Esophagus squamous epithelium (tissue), 5 donors: ENCODE measurements around the gene REX1BD. TPM values are rescaled to one million over a fixed set of nuclear protein-coding genes. Genes with fewer than 3 reads are reported as not detected.
A peak's percentile ranks its signal among the peaks of the same experiment; 100 is the strongest.

Experiments
- DNase-seq: peaks from one replicate; lab custom pipeline; 2025; lab: John Stamatoyannopoulos, UW
- H3K27ac ChIP-seq, 4 donors: fragments of 200-600 bp; sonication (generic); one replicate each; pipeline ENCODE4 v1.5.1; 2016 to 2019; ENCODE audit warnings: mild to moderate bottlenecking in 1 of 4
- H3K27me3 ChIP-seq, 4 donors: fragments of 200-600 bp; sonication (generic); 1 replicate in 3 of 4; 2 replicates in 1 of 4; pipeline versions ENCODE4 v1.5.1 to v1.6.0; 2017 to 2021; ENCODE audit warnings: antibody characterized with exemption in 1 of 4
- H3K36me3 ChIP-seq, 3 donors: fragments of 200-600 bp; sonication (generic); one replicate each; pipeline ENCODE4 v1.5.1; 2016 to 2019
- H3K4me1 ChIP-seq, 3 donors: fragments of 200-600 bp; sonication (generic); one replicate each; pipeline ENCODE4 v1.5.1; 2017 to 2019
- H3K4me3 ChIP-seq, 4 donors: fragments of 200-600 bp; sonication (generic); 1 replicate in 3 of 4; 2 replicates in 1 of 4; pipeline ENCODE4 v1.5.1; 2016 to 2019; ENCODE audit warnings: mild to moderate bottlenecking in 2 of 4, moderate library complexity in 1 of 4
- H3K9me3 ChIP-seq, 3 donors: fragments of 200-600 bp; sonication (generic); one replicate each; pipeline ENCODE4 v1.5.1; 2016 to 2019
- CTCF ChIP-seq, 6 experiments: fragments of 450-650 bp in 4 of 6; fragments of 200-600 bp in 2 of 6; sonication (generic) in 2 of 6; IDR thresholded peaks; one replicate each; pipeline ENCODE4 v1.5.1; 2016 to 2019; ENCODE audit warnings: antibody characterized with exemption in 6 of 6, mild to moderate bottlenecking in 4 of 6, moderate library complexity in 4 of 6
- POLR2A ChIP-seq, 4 donors: fragments of 450-650 bp; IDR thresholded peaks; one replicate each; pipeline ENCODE4 v1.6.1; 2017; ENCODE audit warnings: antibody characterized with exemption in 4 of 4, mild to moderate bottlenecking in 4 of 4, moderate library complexity in 3 of 4
- WGBS, 2 donors: methylation state at CpG; one replicate each; pipeline ENCODE4 v1.1.5; 2018; 5-methylcytosine and 5-hydroxymethylcytosine counted together
- intact Hi-C: fragments of 100-400 bp; cut with DNase I; formaldehyde crosslinking; loops from one replicate; pipeline ENCODE4 v1.15.0; 2022
- total RNA-seq, 4 donors: library from RNA; depleted of rRNA; stranded (reverse); fragments of >200 nt; gene quantifications; one replicate each; pipeline ENCODE4 v1.1.0, GENCODE V29; 2016
- donor health status: DM: yes; HTN: yes; CAD: no.

The REX1BD gene
- total RNA-seq, 4 donors from 2014 or later: 46.8 to 69.0 (median 56.6) TPM

DNA sequence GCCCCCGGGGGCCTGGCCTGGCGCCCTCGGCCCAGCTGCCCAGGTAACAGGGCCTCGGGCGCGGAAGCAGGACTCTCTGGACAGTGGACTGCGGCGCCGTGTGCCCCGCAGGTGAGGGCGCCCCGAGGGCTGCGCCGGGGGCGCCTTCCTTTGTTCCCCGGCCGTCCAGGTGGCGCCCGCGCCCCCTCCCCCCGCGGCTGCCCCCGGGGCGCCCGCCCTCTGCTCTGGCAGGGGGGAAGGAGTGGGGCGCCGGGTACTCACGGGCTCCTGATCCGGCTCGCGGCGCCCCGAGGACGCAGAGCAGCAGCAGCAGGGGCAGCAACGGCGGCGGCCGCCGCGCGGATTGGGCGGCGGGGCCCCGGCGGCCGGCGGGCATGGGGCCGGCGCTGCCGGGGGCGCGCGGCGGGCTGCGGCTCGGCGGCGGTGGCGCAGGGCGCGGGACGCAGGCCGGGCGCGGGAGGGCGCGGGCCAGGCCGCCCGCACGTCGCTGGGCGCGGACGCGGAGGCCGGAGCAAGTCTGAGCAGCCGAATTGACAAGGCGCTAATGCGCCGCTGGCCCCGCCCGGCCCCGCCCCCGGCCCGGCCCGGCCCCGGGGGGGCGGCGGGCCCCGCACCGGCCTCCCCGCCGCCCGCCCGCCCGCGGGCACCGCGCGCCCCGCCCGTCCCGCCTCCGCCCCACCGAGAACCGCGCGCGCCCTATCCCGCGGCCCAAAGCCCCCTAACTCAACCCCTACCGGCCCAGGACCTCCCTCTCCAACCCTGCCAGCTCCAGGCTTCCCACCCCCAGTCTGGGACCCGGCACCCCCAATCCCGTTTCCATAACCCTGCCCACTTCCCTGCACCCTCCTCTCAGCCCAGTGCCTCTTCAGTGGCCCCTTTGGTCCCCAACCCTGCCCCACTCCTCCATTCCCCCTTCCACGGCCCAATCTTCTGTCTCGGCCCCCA is 18.0 kb downstream of the REX1BD start, which contains the start of gene CRLF1:
CRLF1 (minus strand) TSS at position 519 of the 945 bp plus-strand sequence; CDS start at position 376, 143 bp downstream.
- DNase-seq: no peak
- no peaks in the 10 kb centered on the region for H3K36me3 ChIP-seq
- 0 to 6% methylated on average over 3 to 6 of the region's 116 CpGs for WGBS, 2 donors
- H3K27ac ChIP-seq: peak within 1 kb of the TSS; percentile 5 to 54 (median 51)
- H3K27me3 ChIP-seq: peaks cover 18 to 97% (median 30%) of the 10 kb centered on the region in 4 donors
- peak within 1 kb of the TSS; percentile 31 to 63 (median 41) for H3K4me3 ChIP-seq
- TF ChIP-seq POLR2A (IDR thresholded peaks at IDR 0.05): no peak
- no peak for TF ChIP-seq CTCF (IDR thresholded peaks at IDR 0.05)
- no peaks in the 10 kb centered on the region for H3K9me3 ChIP-seq
- intact Hi-C loops: no loop called here
- H3K4me1 ChIP-seq: peaks cover 28 to 61% (median 33%) of the 10 kb centered on the region in 3 donors

DNA sequence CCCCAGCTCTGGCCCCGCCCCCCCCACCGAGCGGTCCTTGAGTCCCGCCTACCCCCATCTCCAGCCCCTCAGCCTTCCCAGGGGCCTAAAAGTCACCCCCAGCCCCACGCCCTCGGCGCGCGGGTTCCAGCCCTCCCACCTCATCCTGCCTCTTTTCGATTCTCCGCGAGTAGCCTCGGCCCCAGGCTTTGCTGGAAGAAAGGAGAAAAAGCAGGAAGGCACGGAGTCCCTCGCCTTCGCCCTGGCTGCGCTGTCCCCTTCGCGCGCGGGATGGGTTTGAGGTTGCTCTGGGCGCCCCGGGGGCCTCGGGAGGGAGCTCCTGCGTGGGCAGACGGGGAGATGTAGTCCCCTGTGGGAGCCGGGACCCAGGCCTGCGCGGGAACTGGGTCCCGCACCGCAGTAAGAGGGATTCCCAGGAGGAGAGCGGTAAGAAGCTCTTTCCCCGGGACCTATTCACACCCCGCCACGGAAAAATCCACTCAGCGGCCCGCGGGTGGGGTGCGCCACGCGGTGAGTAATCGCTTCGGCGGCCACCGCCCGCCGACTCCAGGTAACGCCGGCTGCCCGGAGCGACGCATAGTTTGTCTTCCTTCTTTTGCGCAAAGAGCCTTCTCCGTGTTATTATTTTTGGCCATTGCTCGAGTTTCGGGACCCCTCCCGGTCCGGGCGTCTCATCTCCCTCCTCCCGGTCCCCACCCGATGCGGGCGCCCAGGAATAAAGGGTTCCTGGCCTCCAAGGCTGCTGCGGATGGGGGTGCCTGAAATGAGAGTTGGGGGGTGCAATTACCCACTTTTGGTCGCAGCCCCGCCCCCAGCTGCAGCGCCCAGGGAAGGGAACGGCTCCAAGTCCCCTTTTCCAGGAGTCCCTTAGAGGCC is 18.9 kb downstream of the REX1BD start:
- no peaks in the 10 kb centered on the region for H3K9me3 ChIP-seq
- H3K4me1 ChIP-seq: peaks cover 36 to 70% (median 37%) of the 10 kb centered on the region in 3 donors
- H3K4me3 ChIP-seq: peak overlapping the region; percentile 12 to 63 (median 36)
- TF ChIP-seq POLR2A (IDR thresholded peaks at IDR 0.05): no peak
- no peak for TF ChIP-seq CTCF (IDR thresholded peaks at IDR 0.05)
- H3K36me3 ChIP-seq: no peaks in the 10 kb centered on the region
- 0 to 1% methylated on average over 6 to 25 of the region's 68 CpGs for WGBS, 2 donors
- DNase-seq: no peak
- H3K27ac ChIP-seq: peak overlapping the region; percentile 5 to 54 (median 32)
- peaks cover 22 to 97% (median 39%) of the 10 kb centered on the region in 4 donors for H3K27me3 ChIP-seq
- intact Hi-C loops: no loop called here

GRCh38 chr19:18608102-18608804 is 19.7 kb downstream of the REX1BD start:
- 58 to 71% methylated on average over 3 to 5 of the region's 5 CpGs for WGBS, 2 donors
- H3K27me3 ChIP-seq: peaks cover 27 to 97% (median 41%) of the 10 kb centered on the region in 4 donors
- intact Hi-C loops: no loop called here
- peaks cover 41 to 76% (median 45%) of the 10 kb centered on the region in 3 donors for H3K4me1 ChIP-seq
- no peaks in the 10 kb centered on the region for H3K9me3 ChIP-seq
- H3K27ac ChIP-seq: no peak overlapping the region
- H3K4me3 ChIP-seq: peak overlapping the region in 3 of 4 donors; percentile 31 to 63 (median 41)
- TF ChIP-seq CTCF (IDR thresholded peaks at IDR 0.05): no peak
- no peak for TF ChIP-seq POLR2A (IDR thresholded peaks at IDR 0.05)
- DNase-seq: no peak
- H3K36me3 ChIP-seq: no peaks in the 10 kb centered on the region

DNA sequence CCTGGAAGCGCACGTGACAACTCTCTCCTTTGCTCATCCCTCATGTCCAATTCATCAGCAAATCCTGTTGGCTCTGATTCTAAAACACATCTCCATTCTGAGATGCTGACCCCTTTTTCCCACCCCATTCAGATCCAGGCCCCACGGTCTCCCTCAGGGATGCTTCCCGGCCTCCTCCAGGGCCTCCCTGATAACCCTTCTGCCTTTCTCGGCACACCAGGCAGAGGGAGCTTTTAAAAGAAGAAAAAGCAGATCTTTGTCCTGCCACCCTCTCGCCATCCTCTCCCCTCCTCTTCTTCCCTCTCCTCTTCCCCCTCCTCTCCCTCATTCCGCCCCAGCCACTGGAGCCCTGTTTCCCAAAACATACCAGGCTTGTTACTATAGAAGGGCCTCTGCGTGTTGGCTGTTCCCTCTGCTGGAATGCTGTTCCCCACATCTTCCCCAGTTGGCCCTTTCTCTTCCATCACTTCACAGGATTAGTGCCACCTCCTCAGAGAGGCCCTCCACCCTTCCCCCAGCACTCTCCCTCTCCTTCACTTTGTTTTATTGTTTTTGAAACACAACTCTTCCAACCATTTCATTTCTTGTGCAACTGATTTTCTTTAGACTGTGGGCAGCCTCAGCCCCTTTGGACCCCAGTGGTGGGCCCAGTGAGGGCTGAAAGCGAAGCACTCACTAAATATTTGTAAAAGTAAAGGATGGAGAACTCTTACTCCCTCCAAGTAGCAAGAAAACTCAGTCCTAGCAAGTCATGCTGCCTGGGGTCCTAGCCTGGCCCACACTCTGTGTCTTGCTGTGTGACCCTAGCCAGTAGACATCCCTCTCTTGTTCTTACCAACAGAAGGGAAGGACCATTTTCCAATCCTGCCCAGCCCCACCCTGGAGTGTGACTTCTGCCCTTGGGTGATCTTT is 20.5 kb downstream of the REX1BD start:
- Histone ChIP-seq H3K9me3 (no peaks in the 10 kb centered on the region), H3K4me3 (no peak overlapping the region), H3K27me3 (peaks cover 34 to 97% (median 45%) of the 10 kb centered on the region in 4 donors), H3K36me3 (no peaks in the 10 kb centered on the region), H3K4me1 (peaks cover 37 to 71% (median 45%) of the 10 kb centered on the region in 3 donors), H3K27ac (no peak overlapping the region)
- no peak for DNase-seq
- no peak for TF ChIP-seq CTCF (IDR thresholded peaks at IDR 0.05)
- TF ChIP-seq POLR2A (IDR thresholded peaks at IDR 0.05): no peak
- WGBS, 2 donors: 67 to 74% methylated on average over 9 of the region's 9 CpGs
- intact Hi-C loops: no loop called here
